HG03175 (cell line): ENCODE measurements around the gene SIX1.

Experiments used
- ATAC-seq: cut with Tn5 transposase; IDR thresholded peaks from one replicate; pipeline ENCODE4 v1.9.1; 2021; ENCODE audit warnings: mild to moderate bottlenecking, moderate library complexity; ENCODE audit not compliant: unreplicated experiment

Gene SIX1

DNA sequence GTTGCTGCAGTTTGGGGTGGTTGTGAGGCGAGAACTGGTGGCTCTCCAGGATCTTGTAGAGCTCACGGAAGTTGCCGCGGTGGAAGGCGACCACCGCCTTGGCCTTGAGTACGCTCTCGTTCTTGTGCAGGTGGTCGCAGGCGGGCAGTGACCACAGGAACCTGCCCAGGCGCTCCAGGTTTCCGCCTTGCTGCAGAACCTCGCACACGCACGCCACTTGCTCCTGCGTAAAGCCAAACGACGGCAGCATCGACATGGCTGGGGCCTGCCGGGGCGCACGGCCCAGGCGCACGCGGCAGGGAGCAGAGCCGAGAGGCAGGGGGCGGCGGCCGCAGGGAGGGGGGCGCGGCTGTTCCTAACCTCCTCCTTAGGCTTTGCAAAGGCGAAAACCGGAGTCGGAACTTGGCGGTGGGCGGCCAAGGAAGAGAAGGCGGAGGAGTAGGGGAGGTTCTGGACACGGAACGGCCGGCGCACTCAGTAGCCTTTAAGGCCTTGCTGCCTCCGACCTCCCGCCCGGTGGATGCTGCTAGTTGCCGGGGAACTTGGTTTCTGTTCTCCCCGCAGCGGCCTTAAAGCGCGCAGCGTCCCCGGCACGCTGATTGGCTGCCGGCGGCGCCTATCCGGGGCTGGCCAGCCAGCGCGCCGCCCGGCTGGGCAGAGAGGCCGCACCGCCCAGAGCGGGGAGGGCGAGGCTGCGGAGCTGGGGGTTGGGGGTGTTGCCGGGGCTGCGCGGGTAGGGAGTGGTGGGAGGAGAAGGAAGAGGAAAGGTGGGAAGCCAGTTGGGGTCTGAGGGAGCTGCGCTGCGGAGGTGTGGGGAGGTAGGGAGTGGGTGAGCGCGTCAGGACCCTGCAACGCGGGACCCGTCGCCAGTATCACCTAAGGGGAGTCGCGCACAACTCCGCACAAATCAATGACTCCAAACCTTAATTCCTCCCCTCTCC is at the start of gene SIX1:
Gene SIX1, minus strand, starts transcription at position 544 of the 941 bp plus-strand sequence. Its CDS starts 288 bp downstream, at position 256.
- ATAC-seq, result peak; percentile 70

DNA sequence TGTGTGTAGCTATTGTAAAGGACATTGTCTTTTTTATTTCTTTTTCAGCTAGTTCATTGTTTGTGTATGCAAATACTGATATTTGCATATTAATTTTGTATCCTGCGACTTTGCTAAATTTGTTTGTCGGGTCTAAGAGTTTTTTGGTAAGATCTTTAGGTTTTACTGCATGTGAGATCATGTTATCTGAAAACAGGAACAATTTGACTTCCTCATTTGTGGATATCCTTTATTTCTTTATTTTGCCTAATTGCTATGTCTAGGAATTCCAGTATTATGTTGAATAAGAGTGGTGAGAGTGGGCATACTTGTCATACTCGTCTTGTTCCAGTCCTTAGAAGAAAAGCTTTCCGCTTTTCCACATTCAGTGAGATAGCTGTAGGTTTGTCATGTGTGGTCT is 46.0 kb upstream of the SIX1 start:
- no peak for ATAC-seq

DNA sequence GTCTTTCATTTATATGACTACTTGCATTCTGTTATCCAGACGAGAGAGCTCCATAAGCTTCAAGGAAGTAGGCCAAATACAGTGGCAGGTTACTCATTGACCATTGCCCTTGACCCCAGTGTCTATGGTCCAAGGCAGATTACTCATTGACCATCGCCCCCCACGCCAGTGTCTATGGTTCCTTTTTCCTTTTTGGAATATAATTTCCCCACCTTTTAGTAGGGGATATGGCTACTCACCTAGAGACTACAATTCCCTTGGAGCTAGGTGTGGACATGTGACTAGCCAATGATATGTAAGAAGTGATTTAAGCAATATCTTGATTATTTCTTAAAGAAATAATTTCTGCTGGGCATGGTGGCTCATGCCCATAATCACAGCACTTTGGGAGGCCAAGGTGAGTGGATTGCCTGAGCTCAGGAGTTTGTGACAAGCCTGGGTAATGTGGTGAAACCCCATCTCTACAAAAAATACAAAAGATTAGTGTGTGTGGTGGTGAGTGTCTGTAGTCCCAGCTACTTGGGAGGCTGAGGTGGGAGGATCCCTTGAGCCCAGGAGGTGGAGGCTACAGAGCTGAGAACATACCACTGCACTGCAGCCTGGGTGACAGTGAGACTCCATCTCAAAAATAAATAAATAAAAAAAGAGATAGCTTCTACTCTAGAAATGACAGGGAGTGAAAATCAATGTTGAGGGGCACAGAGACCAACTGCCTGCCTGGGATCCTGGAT is 42.3 kb upstream of the SIX1 start:
- no peak for ATAC-seq

DNA sequence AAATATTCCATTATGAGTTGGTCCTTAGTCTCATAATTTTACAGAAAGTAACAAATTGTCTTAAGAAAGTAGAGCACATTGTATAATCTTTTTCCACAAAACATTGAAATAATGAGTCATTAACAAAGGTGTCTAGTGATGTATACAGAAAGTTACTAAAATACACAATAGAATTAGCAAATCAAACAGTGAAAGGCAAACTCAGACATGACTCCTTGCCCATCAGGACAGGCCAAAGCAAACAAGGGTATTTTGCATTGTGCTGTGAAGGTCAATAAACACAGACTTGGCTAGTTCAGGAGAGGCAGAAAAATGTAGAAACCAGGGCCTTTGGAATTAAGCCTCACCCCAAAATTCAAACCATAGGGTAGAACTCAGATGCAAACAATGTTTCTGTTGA is 37.6 kb upstream of the SIX1 start:
- no peak for ATAC-seq

DNA sequence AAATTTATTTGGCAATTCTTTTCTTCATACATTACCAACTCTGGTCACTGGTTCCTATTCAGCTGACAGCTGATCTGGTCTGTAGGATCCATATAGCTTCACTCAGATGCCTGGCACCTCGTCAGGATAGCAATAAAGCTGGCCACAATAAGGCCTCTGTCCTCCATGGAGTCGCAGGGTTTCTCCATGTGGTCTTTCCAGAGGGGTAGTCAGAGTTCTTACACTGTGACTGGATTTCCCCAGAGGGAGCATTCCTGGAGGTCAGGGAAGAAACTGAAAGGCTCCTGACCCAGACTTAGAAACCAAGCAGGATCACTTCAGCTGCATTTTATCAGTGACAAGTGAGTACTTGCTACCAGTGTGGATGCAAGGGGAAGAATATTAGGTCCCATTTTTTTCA is 34.9 kb upstream of the SIX1 start:
- no peak for ATAC-seq

DNA sequence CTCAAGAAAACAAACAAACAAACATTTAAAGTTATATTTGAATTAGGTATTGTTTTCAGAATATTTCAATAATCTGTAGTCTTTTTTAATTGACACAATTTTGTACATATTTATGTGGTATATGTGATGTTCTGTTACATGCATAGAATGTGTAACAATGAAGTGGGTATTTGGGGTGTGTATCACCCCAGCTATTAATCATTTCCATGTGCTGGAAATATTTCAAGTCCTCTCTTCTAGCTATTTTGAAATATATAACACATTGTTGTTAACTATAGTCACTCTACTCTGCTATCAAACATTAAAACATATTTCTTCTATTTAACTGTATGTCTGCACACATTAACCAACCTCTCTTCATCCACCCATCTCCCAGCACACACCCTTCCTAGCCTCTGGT is 32.0 kb upstream of the SIX1 start:
- no peak for ATAC-seq

DNA sequence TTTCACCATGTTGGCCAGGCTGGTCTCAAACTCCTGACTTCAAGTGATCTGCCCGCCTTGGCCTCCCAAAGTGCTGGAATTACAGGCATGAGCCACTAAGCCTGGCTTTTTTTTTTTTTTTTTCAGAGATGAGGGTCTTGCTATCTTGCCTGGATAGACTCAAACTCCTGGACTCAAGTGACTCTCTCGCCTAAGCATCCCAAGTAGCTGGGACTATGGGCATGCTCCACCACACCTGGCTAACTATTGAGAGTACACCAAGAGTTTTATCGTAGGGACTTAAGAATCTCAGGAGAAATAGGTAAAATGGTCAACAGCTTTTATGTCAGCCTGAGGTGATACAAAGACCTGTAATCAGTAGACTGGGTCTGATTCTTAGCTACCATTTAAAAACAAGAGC is 31.2 kb upstream of the SIX1 start:
- ATAC-seq, result no peak

DNA sequence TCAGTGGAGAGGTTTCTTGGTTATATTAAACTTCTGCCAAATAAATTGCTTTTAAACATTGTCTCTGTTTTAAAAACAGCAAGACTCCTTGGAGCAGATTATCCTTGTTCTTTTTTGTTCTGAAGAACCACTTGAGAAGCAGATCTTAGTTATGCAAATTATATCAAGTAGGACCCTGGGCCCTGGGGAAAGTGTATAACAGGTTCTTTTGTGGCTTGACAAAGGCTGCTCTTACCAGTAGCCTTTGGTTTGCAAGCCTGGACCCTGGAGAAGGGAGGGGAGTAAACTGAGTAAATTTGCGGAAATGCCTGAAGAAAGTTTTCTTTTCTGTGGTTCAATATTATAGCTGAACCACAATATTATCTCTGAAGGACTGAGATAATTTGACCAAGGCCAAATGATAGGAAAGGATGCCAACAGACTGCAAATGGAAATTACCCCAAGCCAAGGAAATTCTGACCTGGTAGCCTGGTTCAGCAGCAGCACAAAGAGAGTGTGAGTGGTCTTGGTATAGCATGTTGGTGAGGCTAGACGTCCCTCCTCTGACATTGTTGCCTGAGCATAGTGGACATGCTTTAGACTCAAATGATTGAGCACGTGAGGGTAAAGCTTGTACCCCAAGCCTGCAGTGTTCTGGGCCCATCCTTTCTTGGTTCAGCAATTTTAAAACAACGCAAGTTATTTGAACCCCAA is 30.4 kb upstream of the SIX1 start:
- ATAC-seq, result no peak

DNA sequence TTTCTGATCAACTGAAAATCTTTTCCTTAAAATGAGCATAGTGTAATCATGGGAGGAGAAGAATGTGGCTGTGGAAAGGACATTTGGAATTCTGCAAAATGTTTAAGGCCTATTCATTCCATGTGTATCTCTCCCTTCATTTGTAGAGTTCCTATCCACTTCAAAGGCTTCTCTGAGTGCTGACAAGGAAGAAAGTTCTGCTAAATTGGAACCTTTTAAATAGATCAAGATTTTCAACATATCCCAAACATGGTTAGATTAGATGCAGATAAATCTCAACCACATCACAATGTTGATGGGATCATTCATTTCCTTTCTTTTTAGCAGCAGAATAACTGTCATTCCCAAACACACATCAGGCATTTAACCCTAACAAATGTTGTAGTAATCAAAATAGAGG is 28.4 kb upstream of the SIX1 start:
- no peak for ATAC-seq

DNA sequence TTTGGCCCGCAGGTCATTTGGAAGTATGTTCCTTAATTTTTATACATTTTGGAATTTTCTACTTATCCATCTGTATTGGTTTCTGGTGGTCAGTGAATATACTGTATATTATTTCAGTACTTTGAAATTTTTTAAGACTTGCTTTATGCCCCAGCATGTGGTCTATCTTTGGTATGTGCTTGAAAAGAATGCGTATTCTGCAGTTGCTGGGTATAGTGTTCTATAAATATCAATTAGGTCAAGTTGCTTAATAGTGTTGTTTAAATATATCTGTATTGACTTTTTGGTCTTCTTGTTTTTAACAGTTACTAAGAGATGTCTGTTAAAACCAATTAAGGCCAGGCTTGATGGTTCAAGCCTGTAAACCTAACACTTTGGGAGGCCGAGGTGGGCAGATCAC is 21.7 kb upstream of the SIX1 start:
- no peak for ATAC-seq

DNA sequence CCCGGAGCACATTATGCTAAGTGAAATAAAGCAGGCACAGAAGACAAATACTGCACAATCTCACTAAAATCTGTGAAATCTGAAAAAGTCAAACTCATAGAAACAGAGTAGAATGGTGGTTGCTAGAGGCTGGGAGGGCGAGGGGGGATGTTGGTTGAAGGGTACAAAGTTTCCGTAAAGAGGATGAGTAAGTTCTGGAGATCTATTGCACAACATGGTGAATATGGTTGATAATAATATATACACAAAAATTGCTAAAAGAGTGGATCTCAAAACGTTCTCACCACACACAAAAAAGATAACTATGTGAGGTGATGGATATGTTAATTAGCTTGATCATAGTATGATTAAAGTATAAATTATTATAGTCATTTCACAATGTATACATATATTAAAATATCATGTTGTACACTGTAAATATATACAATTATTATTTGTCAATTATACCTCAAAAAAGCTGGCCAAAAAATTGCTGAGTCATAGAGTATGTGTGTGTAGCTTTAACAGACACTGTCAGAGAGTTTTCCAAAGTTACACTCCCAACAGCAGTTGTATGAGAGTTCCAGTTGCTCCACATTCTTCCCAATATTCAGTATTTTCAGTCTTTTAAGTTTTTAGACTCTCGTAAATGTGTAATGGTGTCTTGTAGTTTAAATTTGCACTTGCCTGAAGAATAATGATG is 19.3 kb upstream of the SIX1 start:
- no peak for ATAC-seq

DNA sequence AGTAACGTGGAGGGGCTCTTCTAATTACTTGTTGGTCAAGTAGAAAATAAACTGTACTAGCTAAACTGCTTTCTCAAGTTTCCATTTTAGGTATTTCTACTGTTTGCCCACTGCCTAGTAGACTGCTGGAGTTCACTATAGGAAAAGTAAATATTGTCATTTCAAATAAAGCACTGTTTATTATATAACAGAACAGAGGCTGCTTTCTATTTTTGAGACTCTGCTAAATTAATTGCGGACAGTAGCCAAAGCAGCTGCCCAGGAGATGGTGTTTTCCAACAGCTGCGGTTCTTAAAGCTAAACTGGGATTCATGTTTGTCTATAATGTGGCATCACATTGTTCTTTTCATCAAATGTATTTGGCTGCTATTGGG is 15.9 kb upstream of the SIX1 start:
- ATAC-seq, result no peak

DNA sequence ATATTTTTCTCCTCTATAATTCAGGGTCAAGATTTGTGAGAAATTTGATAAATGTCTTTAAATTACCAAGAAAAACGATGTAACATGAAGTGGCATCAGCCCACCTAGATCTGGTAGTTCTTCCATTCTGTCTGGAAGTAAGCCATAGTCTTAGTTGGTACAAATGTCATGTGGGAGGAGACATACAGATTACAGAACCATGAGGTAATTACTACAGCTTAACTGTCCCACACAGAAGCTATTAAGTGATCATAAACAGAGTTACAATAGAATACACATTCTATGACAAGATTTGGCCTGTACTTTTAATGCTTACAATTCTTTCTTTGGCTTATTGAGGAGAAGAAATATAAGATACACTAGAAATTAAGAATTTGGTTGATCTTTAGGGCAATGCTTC is 13.7 kb upstream of the SIX1 start:
- ATAC-seq, result no peak

DNA sequence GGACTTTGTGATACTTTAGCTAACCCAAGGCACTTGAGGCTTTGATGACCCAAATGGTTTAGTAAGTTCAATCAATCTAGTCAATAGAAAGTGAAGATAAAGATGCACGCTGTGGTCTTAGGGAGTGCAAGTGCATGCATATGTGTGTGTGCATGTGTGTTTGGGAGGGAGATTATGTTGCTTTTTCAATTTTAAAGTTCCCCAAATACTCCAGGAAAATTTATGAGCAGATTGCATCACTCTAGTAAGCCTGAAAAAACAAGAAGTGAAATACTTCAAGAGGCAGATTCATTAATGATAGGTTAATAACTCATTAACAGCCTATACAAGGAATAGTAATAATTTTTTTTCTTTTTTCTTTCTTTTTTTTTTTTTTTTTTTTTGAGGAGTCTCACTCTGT is 12.4 kb upstream of the SIX1 start:
- no peak for ATAC-seq

DNA sequence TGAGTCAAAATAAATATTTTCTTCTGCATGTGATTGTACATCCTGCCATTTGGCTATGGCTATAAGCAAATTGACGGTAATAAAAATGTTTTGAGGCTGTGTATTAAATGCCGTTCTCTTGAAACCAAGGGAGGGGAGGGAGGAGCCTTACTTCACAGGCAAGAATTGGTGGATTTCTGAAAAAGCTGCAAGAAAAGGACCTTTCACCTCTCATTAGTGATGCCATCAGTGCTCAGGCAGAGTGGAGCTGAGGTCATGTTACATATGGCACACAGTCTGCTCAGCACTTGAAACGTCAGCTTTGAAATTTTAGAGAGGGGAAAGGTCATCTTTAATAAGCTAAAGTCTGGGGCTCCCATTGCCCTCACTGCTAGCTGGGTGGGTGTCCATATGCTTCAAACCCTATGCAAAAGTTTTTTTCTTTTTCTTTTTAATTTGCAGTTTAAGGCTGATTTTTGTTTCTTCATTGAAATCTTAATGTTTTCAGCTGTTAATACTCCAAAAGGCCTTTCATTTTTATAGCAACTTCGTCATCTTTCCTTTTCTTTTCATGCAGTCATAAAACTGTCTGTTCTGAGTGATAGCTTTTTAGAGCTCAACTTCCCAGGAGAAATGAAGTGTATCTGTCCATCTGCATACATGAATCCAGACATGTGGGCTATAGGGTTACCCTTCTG is 9.8 kb upstream of the SIX1 start:
- ATAC-seq, result no peak

DNA sequence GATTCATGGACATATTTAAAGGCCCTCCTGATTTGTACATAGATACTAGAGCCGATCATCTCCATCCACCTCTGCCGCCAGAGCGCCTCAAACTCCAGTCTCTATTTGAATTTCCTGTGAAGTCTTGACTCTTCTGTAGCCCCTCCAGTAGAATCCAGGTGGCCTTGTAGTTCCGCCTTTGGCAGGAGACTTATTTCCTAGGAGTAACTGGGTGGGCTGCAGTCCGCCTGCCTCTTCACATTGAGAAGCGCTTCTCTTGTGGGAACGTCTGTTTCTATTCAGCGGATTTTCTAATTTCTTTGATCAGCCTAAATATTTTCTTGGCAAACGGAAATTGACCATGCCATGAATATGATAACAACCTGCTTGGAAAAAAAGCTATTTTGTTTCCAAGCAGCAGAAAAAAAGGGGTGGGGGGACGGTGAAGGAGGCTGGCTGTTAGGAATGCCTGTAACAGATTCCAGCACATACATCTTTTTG is 9.0 kb upstream of the SIX1 start:
- ATAC-seq, result no peak

DNA sequence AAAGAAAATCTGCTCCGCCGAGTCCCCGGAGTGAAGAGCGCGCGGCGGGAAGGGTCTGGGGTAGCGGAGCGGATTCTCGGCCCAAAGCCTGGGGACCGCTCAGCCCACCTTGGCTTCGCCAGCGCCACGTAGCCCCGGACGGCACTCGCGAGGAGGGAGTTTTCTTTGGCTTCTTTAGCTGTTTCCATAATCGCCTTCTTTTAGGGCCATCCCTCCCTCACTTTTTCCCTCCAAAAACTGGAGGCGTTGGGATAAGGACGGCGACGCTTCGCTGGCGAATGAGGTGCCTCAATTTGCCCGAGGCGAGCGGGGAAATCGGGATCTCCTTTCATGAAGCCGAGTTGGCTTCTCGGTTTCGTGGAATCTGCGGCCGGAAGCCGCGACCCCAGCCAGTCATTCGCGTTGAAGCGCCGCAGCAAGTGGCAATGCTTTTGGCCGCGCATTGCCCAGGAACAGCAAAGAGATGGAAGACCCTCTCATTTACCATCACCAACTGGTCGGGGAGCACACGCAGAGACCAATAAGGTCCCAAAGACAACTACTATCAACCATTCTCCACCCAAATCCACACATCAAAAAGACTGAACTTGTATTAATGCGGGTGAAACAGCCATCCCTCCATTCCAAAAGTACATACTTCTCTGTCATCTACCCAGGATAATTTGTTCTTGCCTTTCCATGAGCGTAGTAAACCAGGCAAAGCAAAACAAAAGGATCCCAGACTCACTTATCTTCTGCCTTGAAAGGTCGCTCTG is 8.4 kb upstream of the SIX1 start:
- no peak for ATAC-seq

DNA sequence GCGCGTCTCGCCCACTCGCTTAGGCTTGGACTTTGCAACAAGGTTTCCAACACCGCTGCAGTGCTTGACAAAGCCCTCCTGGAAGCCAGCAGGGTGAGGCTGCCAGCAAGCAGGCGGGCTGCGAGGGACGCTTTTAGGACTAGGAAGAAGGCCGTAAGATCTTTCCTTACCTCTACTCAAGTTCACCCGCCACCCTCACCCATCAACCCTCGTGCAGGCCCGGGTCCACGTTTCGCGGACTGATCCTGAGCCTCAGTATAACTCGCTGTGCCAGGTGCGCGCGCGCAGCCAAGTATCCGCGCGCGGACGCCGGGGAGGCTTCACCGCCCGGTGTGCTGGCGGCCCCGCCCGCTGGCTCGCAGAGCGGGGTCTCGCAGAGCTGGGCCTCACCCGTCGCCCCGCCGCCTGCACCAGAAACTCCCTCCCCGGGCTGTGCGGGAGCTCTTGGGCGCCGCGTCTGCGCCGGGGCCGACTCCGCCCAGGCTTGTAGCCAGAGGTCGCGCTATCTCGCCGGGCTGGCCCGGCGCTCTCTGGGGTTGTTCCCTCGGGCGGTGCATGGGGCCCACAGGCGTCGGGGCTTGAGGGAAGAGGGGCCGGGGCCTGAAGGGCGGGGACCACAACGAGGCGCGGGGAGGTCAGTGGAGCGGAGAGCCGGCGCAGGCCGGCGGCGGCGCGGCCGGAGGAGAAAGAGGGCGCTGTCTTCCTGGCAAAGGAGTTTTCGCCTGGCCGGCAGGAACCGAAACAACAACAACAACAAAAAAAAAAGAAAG is 7.6 kb upstream of the SIX1 start:
- ATAC-seq, result peak; percentile 83
